ENCODE results near the gene CAMK1D.

GRCh38 chr10:12488626-12489025 is 139.3 kb downstream of the CAMK1D start:
- TF ChIP-seq POLR2A (IDR thresholded peaks at IDR 0.05): no peak
- no peak for TF ChIP-seq CTCF (IDR thresholded peaks at IDR 0.05)

All from heart left ventricle (tissue), 13 donors.